ENCODE results near the gene CALR. TPM values are rescaled to one million over a fixed set of nuclear protein-coding genes. Genes with fewer than 3 reads are reported as not detected.
"Not testable (repeated sequence)": the region's sequence is repeated elsewhere in the genome, so short reads cannot be mapped to it uniquely, and the experiment has no call there.

CALR gene
- total RNA-seq, 1 experiment from 2014 or later: 1,684 TPM

DNA sequence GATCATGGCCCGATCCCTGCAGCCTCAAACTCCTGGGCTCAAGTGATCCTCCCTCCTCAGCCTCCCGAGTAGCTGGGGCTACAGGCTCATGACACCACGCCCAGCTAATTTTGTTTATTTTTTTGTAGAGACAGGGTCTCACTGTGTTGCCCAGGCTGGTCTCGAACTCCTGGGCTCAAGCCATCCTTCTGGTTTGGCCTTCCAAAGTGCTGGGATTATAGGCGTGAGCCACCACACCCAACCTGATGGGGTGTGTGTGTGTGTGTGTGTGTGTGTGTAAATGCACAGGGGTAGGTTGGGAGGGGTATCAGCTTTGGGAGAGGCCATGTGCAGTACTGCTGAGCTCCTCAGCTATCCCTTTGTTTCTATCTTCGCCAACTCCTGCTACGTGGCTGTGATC is 37.7 kb downstream of the CALR start:
- not testable (repeated sequence) for DNase-seq (ENCODE audit: low read depth)

DNA sequence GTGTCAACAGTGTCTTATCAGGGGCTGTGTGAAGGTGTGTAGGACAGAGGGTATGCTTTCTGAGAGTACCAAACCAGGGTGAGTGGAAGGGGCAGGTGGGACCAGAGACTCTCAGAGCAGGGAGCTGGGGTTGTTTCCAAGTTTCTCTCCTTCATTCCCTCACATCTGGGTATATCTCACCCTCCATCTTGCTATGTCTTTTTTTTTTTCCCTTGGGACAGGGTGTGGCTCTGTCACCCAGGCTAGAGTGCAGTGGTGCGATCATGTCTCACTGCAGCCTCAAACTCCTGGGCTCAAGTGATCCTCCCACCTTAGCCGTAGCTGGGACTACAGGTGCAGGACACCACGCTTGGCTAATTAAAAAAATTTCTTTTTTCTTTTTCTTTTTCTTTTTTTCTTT is 41.6 kb downstream of the CALR start:
- DNase-seq (ENCODE audit: low read depth): no peak

DNA sequence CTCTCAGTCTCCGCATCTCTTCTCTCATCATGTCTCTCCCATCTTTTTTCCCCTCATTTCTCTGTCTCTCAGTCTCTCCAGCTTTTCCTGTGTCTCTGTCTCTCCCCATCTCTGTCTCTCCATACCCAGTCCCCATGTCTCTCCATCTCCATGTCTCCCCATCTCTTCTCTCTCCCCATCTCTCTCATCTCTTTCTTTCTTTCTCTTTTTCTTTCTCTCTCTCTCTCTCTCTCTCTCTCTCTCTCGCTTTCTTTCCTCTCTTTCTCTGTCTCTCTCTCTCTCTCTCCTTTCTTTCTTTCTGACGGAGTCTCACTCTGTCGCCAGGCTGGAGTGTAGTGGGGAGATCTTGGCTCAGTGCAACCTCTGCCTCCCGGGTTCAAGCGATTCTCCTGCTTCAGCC is 44.2 kb downstream of the CALR start:
- DNase-seq (ENCODE audit: low read depth): no peak

DNA sequence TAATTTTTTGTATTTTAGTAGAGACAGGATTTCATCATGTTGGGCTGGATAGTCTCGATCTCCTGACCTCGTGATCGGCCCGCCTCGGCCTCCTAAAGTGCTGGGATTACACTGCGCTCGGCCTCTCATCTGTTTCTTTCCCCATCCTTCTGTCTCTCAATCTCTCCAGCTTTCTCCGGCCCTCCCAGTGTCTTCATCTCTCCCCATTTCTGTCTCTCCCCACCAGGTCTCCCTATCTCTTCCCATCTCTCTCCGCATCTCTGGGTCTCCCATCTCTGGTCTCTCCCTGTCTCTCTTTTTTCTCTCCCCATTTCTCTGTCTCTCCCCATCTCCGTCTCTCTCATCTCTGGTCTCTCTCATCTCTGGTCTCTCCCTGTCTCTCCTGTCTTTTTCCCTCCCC is 44.7 kb downstream of the CALR start:
- DNase-seq (ENCODE audit: low read depth): no peak

DNA sequence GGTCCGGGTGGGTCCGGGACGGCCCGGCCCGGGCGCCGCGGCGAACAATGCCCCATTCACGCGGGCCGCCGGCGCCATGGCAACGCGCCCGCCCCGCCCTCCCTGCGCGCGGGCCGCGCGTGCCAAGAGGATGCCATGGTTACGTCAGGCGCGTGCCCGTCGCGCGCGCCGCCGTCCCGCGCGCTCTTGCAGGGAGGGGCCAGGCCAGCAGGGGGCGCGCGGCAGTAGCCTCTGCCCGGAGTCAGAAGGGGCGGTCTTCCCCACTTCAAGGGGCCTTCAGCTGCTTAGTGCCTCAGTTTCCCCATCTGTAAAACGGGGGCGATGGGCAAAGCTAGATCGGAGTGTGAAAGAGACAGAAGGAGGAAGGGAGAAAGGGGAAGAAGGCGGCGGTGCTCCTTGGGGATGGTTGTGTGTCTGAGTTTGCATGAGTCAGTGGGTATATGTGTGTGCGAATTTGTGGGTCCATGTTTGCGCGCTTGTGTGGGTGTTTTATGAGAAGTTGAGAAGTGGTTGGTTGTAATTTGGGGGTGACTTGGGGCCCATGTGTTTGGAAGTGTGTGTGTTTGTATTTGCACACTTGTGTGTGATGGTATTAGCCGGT is 45.2 kb downstream of the CALR start:
- DNase-seq (ENCODE audit: low read depth): peak; percentile 73

DNA sequence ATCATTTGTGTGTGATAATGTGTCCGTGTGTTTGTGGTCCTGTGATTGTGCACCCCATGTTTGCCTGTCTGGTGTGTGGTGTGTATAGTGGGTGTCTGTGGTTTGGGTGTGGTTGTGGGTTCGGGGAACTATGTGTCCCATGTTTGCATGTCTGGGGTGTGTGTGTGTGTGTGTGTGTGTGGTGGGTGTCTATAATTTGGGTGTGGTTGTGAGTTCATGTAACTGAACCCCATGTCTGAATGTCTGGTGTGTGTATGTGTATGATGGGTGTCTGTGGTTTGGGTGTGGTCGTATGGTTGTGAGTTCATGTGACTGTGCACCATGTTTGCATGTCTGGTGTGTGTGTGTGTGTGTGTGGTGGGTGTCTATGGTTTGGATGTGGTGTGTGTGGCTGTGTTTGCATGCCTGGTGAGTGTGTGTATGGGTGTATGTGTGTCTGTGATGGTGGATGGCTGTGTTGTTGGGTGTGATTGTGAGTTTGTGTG is 45.8 kb downstream of the CALR start:
- DNase-seq (ENCODE audit: low read depth): no peak

DNA sequence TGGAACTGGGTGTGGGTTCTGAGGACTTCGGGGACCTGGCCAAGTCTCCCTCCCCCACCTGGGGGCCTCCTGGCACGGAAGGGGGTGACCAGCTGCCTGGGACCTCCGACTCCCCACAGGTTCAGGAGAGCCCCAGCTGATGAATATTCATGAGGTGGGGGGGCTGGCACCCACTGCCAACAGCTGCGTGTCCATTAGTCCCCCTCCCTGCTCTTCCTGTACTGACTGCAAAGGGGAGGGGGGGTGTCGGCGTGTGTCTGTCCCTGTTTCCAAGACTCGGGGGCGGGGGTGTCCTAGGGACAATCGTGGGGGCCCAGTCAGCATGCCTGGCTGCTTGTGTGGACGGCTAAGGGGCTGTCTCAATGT is 46.3 kb downstream of the CALR start:
- DNase-seq (ENCODE audit: low read depth): no peak

DNA sequence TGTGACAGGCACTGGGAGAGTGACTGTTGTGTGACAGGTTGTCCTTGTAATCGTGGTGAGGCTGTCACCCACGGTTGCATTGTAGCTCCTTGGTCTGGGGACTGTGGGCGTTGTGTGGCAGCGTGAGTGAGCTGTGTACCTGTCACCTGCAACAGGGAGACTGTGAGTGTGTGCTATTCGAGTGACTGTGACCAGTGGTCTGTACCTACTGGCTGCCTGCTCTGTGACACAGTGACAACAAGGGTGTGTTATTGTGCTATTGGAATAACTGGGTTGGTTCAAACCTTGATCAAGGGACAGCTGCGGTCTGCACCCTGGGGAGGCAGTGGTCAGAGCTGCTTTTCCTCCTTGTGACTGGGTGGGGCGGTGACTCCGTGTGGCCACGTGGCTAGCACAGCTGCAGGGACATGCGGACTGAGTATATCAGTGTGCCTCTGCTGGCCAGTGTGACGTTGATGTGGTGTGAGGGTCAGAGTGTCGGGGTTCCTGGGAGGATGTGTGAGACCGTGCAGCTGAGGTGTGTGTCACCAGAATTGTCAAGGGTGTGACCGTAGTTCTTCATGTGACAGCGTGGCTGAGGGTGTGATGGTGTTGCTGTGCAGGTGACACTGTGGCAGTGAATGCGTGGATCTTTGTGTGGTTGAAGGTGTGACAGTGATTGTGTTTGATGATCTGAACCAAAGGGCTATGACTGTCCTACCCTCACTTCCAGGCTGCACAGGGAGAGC is 46.8 kb downstream of the CALR start:
- peak; percentile 56 for DNase-seq (ENCODE audit: low read depth)

DNA sequence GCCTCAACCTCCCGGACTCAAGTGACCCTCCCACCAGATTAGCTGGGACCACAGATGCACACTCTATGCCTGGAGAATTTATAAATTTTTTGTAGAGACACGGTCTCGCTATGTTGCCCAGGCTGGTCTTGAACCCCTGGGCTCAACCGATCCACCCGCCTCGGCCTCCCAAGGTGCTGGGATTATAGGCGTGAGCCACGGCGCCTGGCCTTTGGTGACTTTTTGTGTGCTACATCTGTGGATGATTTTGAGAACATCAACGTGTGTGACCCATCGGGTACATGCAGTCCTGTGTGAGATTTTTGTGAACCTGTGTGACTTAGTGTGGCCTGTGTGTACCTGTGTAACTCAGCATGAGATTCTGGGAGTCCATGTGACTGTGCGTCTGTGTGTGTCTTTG is 48.3 kb downstream of the CALR start:
- no peak for DNase-seq (ENCODE audit: low read depth)

DNA sequence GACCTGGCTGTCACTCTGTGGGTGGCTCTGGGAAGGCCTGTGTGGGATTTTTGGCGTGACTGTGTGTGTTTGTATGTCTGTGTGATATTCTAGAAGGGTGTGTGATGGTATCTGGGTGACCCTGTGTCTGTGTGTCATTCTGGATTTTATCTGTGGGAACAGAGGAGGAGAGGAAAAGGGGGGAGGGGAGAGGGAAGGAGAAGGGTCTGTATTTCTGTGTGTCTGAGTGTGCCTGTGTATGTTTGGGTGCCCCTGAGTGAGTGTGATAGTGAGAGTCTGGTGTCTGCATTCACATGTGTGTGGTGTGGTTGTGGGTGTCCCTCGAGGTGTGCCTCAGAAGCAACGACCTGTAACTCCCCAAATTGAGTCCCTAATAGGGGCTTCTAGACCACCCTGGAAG is 48.8 kb downstream of the CALR start:
- DNase-seq (ENCODE audit: low read depth): no peak

DNA sequence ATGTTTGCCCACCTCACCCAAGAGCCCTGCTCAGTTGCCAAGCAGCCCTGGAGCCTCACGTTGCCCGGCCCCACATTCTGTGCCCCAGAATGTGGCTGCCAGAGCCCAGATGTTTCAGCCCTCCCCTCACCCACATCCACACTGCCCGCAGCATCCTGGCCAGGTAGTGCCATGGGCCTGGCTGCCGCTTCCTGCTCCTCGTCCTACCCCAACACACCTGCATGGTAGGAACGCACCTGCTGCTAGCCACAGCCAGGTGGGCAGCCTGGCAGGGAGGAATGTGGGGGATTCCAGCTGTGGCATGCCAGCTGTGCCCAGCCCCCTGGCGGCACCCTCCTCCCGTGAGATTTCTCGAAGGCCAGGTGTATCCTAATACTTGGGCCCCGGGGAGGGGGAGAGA is 49.4 kb downstream of the CALR start:
- DNase-seq (ENCODE audit: low read depth): no peak

DNA sequence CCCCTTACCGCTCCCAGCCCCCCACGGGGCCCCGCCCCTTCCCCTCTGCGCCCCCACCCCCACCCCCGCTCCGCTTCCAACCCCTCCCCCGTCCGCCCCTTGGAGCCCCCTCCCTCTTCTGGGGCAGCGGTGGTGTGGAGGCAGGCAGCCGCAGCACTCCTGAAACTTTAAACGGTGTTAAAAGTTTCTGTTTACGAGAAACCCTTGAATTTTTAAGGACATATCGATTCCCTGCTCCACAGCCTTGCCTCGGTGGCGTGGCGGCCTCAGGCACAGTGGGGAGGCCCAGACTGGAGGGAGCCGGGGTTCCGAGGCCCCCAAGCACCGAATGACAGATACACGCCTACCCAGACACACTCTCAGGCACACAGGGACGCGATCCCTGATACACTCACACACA is 52.0 kb downstream of the CALR start:
- DNase-seq (ENCODE audit: low read depth): no peak

DNA sequence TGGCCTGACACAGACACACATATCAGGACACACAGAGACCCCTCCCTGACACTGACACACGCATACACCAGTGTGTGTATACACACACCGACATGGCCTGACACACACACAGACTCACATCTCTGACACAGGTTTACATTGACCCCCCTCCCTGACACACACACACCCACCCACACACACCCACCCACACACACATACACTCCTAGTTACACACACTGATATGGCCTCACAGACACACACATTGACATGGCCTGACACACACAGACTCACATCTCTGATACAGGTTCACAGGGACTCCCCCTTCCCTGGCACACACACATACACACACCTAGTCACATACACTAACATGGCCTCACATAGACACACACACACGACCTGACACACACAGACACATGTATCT is 52.4 kb downstream of the CALR start:
- DNase-seq (ENCODE audit: low read depth): no peak

DNA sequence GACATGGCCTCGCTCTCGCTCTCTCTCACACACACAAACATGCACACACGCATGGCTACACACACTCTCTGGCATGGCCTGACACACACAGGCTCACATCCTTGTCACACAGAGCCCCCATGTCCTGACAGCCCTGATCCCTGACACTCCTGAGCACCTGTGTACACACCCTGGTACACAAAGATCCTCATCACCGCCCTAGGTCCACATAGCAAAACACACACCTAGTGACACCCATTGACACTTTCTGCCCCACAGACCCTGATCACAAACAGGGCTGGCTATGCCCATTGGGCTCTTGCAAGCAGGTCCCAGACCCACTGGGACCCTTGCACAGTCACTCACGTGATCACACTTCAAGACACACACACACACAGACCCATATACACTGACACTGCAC is 52.9 kb downstream of the CALR start:
- DNase-seq (ENCODE audit: low read depth): no peak

DNA sequence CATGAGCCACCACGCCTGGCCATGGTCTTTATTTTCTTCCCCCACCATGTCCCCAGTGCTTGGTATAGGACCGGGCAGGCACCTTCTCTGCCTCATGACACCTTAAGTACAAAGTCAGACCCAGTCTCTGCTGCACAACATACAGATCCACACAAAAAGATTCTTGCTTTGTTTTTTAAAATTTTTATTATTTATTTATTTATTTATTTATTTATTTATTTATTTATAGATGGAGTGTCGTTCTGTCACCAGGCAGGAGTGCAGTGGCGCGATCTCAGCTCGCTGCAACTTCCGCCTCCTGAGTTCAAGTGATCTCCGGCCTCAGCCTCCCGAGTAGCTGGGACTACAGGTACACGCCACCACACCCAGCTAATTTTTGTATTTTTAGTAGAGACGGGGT is 54.3 kb downstream of the CALR start:
- DNase-seq (ENCODE audit: low read depth): no peak

DNA sequence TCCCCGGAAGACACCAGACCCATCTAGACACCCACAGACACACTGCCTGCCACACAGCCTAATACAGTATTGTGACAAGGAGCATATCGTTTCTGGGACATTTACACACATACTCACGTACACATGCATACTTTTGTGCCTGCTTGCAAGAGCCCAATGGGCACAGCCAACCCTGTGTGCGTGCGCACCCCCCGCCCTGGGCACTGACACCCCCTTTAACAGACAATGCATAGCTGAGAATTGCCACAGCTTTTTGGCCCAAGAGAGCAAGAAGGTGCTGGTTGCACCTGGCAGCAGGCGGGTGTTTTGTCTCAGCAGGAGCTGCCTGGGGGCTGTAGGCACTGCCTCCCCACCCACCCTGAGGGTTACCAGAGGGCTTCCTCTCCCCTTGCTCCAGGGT is 55.2 kb downstream of the CALR start:
- no peak for DNase-seq (ENCODE audit: low read depth)

Small RNAs within 50 kb of the gene (small RNA-seq; reads per million reads assigned to genes)
- not detected for gene MIR5695
- 0.07 reads per million for gene MIR6515

Other genes with a start within 250 kb of the CALR start
- 14.0 and 22.2 TPM in 2 replicates for gene FBXW9, start 242.0 kb upstream of the CALR start, total RNA-seq (2014; rRNA removed; shearing (Covaris generic))
- gene TNPO2, start 214.7 kb upstream of the CALR start, total RNA-seq (2014; rRNA removed; shearing (Covaris generic)): 11.8 and 19.1 TPM in 2 replicates
- gene TRIR, start 203.9 kb upstream of the CALR start, total RNA-seq (2014; rRNA removed; shearing (Covaris generic)): 290 and 342 TPM in 2 replicates
- 138 and 140 TPM in 2 replicates for gene GET3, start 201.1 kb upstream of the CALR start, total RNA-seq (2014; rRNA removed; shearing (Covaris generic))
- gene BEST2, start 186.8 kb upstream of the CALR start, total RNA-seq (2014; rRNA removed; shearing (Covaris generic)): not detected in 2 replicates
- gene HOOK2, start 163.1 kb upstream of the CALR start, total RNA-seq (2014; rRNA removed; shearing (Covaris generic)): 4.7 and 6.9 TPM in 2 replicates
- 33.9 and 38.1 TPM in 2 replicates for gene JUNB, start 147.1 kb upstream of the CALR start, total RNA-seq (2014; rRNA removed; shearing (Covaris generic))
- 88.6 and 94.3 TPM in 2 replicates for gene PRDX2, start 136.8 kb upstream of the CALR start, total RNA-seq (2014; rRNA removed; shearing (Covaris generic))
- not detected in 2 replicates for gene THSD8, start 136.5 kb upstream of the CALR start, total RNA-seq (2014; rRNA removed; shearing (Covaris generic))
- gene RNASEH2A, start 132.0 kb upstream of the CALR start, total RNA-seq (2014; rRNA removed; shearing (Covaris generic)): 52.9 and 68.6 TPM in 2 replicates
- gene RTBDN, start 104.0 kb upstream of the CALR start, total RNA-seq (2014; rRNA removed; shearing (Covaris generic)): not detected in 2 replicates
- gene MAST1, start 100.1 kb upstream of the CALR start, total RNA-seq (2014; rRNA removed; shearing (Covaris generic)): 1.9 and 3.2 TPM in 2 replicates
- gene DNASE2, start 57.2 kb upstream of the CALR start, total RNA-seq (2014; rRNA removed; shearing (Covaris generic)): 0.70 and 0.74 TPM in 2 replicates
- not detected in 2 replicates for gene KLF1, start 51.4 kb upstream of the CALR start, total RNA-seq (2014; rRNA removed; shearing (Covaris generic))
- 29.0 and 29.7 TPM in 2 replicates for gene GCDH, start 47.4 kb upstream of the CALR start, total RNA-seq (2014; rRNA removed; shearing (Covaris generic))
- gene SYCE2, start 19.3 kb upstream of the CALR start, total RNA-seq (2014; rRNA removed; shearing (Covaris generic)): 0.24 TPM in 1 of 2 replicates, not detected in the other
- gene FARSA, start 4.9 kb upstream of the CALR start, total RNA-seq (2014; rRNA removed; shearing (Covaris generic)): 192 and 239 TPM in 2 replicates
- gene RAD23A, start 7.3 kb downstream of the CALR start, total RNA-seq (2014; rRNA removed; shearing (Covaris generic)): 178 and 212 TPM in 2 replicates
- 75.2 and 77.3 TPM in 2 replicates for gene GADD45GIP1, start 18.6 kb downstream of the CALR start, total RNA-seq (2014; rRNA removed; shearing (Covaris generic))
- 0.17 and 0.31 TPM in 2 replicates for gene DAND5, start 31.0 kb downstream of the CALR start, total RNA-seq (2014; rRNA removed; shearing (Covaris generic))
- gene NFIX, start 56.9 kb downstream of the CALR start, total RNA-seq (2014; rRNA removed; shearing (Covaris generic)): 12.4 and 21.7 TPM in 2 replicates
- not detected in 2 replicates for gene LYL1, start 164.2 kb downstream of the CALR start, total RNA-seq (2014; rRNA removed; shearing (Covaris generic))
- gene TRMT1, start 178.1 kb downstream of the CALR start, total RNA-seq (2014; rRNA removed; shearing (Covaris generic)): 56.0 and 56.6 TPM in 2 replicates
- gene NACC1, start 179.7 kb downstream of the CALR start, total RNA-seq (2014; rRNA removed; shearing (Covaris generic)): 126 and 181 TPM in 2 replicates
- gene STX10, start 211.8 kb downstream of the CALR start, total RNA-seq (2014; rRNA removed; shearing (Covaris generic)): 109 and 122 TPM in 2 replicates
- gene IER2, start 211.8 kb downstream of the CALR start, total RNA-seq (2014; rRNA removed; shearing (Covaris generic)): 35.7 and 42.6 TPM in 2 replicates